ENCODE data around the gene ESPNL. TPM values are rescaled to one million over a fixed set of nuclear protein-coding genes. Genes with fewer than 3 reads are reported as not detected.

The ESPNL gene
- total and polyA plus RNA-seq, 9 donors: 0.75 to 3.6 (median 2.0) TPM

- DNase-seq: no peak
- H3K27me3 ChIP-seq (ENCODE audit: control insufficient read depth, insufficient read depth, low read length): no peaks in the 10 kb centered on the region
- H3K9me3 ChIP-seq (replicated peaks; ENCODE audit: control insufficient read depth, low read depth, low read length): no peaks in the 10 kb centered on the region
- no peaks in the 10 kb centered on the region for H3K4me1 ChIP-seq (ENCODE audit: control insufficient read depth, insufficient read depth, low read length)
- no peak overlapping the region for H3K27ac ChIP-seq (ENCODE audit: low read length)
- no peak overlapping the region for H3K4me3 ChIP-seq (ENCODE audit: low read length)
- no CpG with 5 or more reads among the region's 2 CpGs for WGBS (ENCODE audit: insufficient coverage)
- H3K36me3 ChIP-seq (ENCODE audit: control insufficient read depth, insufficient read depth, low read length): peaks cover 13% of the 10 kb centered on the region
Observed at GRCh38 chr2:238087211-238087610, 12.9 kb upstream of the ESPNL start.

- Histone ChIP-seq H3K27ac (ENCODE audit: low read length) (no peak overlapping the region), H3K4me1 (ENCODE audit: control insufficient read depth, insufficient read depth, low read length) (no peaks in the 10 kb centered on the region), H3K36me3 (ENCODE audit: control insufficient read depth, insufficient read depth, low read length) (peaks cover 4% of the 10 kb centered on the region), H3K4me3 (ENCODE audit: low read length) (no peak overlapping the region), H3K9me3 (replicated peaks; ENCODE audit: control insufficient read depth, low read depth, low read length) (no peaks in the 10 kb centered on the region), H3K27me3 (ENCODE audit: control insufficient read depth, insufficient read depth, low read length) (no peaks in the 10 kb centered on the region)
- no peak for DNase-seq
- no CpG with 5 or more reads among the region's 4 CpGs for WGBS (ENCODE audit: insufficient coverage)
Observed at GRCh38 chr2:238090887-238091286, 9.3 kb upstream of the ESPNL start.

- DNase-seq: no peak
- peaks cover 4% of the 10 kb centered on the region for H3K36me3 ChIP-seq (ENCODE audit: control insufficient read depth, insufficient read depth, low read length)
- 95% methylated on average over 9 of the region's 16 CpGs for WGBS (ENCODE audit: insufficient coverage)
- no peaks in the 10 kb centered on the region for H3K4me1 ChIP-seq (ENCODE audit: control insufficient read depth, insufficient read depth, low read length)
- no peak overlapping the region for H3K4me3 ChIP-seq (ENCODE audit: low read length)
- no peak overlapping the region for H3K27ac ChIP-seq (ENCODE audit: low read length)
- H3K9me3 ChIP-seq (replicated peaks; ENCODE audit: control insufficient read depth, low read depth, low read length): no peaks in the 10 kb centered on the region
- H3K27me3 ChIP-seq (ENCODE audit: control insufficient read depth, insufficient read depth, low read length): no peaks in the 10 kb centered on the region
Observed at GRCh38 chr2:238091436-238092060, 8.6 kb upstream of the ESPNL start.

GRCh38 chr2:238092486-238093035, 7.6 kb upstream of the ESPNL start:
- H3K9me3 ChIP-seq (replicated peaks; ENCODE audit: control insufficient read depth, low read depth, low read length): no peaks in the 10 kb centered on the region
- no peaks in the 10 kb centered on the region for H3K4me1 ChIP-seq (ENCODE audit: control insufficient read depth, insufficient read depth, low read length)
- no peak overlapping the region for H3K4me3 ChIP-seq (ENCODE audit: low read length)
- DNase-seq: no peak
- peaks cover 4% of the 10 kb centered on the region for H3K36me3 ChIP-seq (ENCODE audit: control insufficient read depth, insufficient read depth, low read length)
- H3K27me3 ChIP-seq (ENCODE audit: control insufficient read depth, insufficient read depth, low read length): no peaks in the 10 kb centered on the region
- WGBS (ENCODE audit: insufficient coverage): 86% methylated on average over 12 of the region's 12 CpGs
- H3K27ac ChIP-seq (ENCODE audit: low read length): no peak overlapping the region

GRCh38 chr2:238093181-238094140, 6.7 kb upstream of the ESPNL start:
- H3K27me3 ChIP-seq (ENCODE audit: control insufficient read depth, insufficient read depth, low read length): no peaks in the 10 kb centered on the region
- no peaks in the 10 kb centered on the region for H3K4me1 ChIP-seq (ENCODE audit: control insufficient read depth, insufficient read depth, low read length)
- no peak overlapping the region for H3K4me3 ChIP-seq (ENCODE audit: low read length)
- 86% methylated on average over 19 of the region's 26 CpGs for WGBS (ENCODE audit: insufficient coverage)
- DNase-seq: no peak
- H3K36me3 ChIP-seq (ENCODE audit: control insufficient read depth, insufficient read depth, low read length): peaks cover 4% of the 10 kb centered on the region
- no peaks in the 10 kb centered on the region for H3K9me3 ChIP-seq (replicated peaks; ENCODE audit: control insufficient read depth, low read depth, low read length)
- H3K27ac ChIP-seq (ENCODE audit: low read length): no peak overlapping the region

- WGBS (ENCODE audit: insufficient coverage): 84% methylated on average over 12 of the region's 17 CpGs
- Histone ChIP-seq H3K9me3 (replicated peaks; ENCODE audit: control insufficient read depth, low read depth, low read length) (no peaks in the 10 kb centered on the region), H3K27me3 (ENCODE audit: control insufficient read depth, insufficient read depth, low read length) (no peaks in the 10 kb centered on the region), H3K4me1 (ENCODE audit: control insufficient read depth, insufficient read depth, low read length) (peaks cover 4% of the 10 kb centered on the region), H3K27ac (ENCODE audit: low read length) (no peak overlapping the region), H3K36me3 (ENCODE audit: control insufficient read depth, insufficient read depth, low read length) (peaks cover 4% of the 10 kb centered on the region), H3K4me3 (ENCODE audit: low read length) (no peak overlapping the region)
- no peak for DNase-seq
Observed at GRCh38 chr2:238094438-238095022, 5.6 kb upstream of the ESPNL start.

GRCh38 chr2:238095143-238095542, 5.0 kb upstream of the ESPNL start:
- Histone ChIP-seq H3K27ac (ENCODE audit: low read length) (no peak overlapping the region), H3K36me3 (ENCODE audit: control insufficient read depth, insufficient read depth, low read length) (peaks cover 4% of the 10 kb centered on the region), H3K9me3 (replicated peaks; ENCODE audit: control insufficient read depth, low read depth, low read length) (no peaks in the 10 kb centered on the region), H3K4me1 (ENCODE audit: control insufficient read depth, insufficient read depth, low read length) (peaks cover 4% of the 10 kb centered on the region), H3K4me3 (ENCODE audit: low read length) (no peak overlapping the region), H3K27me3 (ENCODE audit: control insufficient read depth, insufficient read depth, low read length) (no peaks in the 10 kb centered on the region)
- WGBS (ENCODE audit: insufficient coverage): 92% methylated on average over 6 of the region's 7 CpGs
- DNase-seq: no peak

- no peaks in the 10 kb centered on the region for H3K9me3 ChIP-seq (replicated peaks; ENCODE audit: control insufficient read depth, low read depth, low read length)
- no peak overlapping the region for H3K4me3 ChIP-seq (ENCODE audit: low read length)
- 71% methylated on average over 21 of the region's 22 CpGs for WGBS (ENCODE audit: insufficient coverage)
- H3K4me1 ChIP-seq (ENCODE audit: control insufficient read depth, insufficient read depth, low read length): peaks cover 4% of the 10 kb centered on the region
- no peaks in the 10 kb centered on the region for H3K27me3 ChIP-seq (ENCODE audit: control insufficient read depth, insufficient read depth, low read length)
- H3K36me3 ChIP-seq (ENCODE audit: control insufficient read depth, insufficient read depth, low read length): peaks cover 4% of the 10 kb centered on the region
- H3K27ac ChIP-seq (ENCODE audit: low read length): no peak overlapping the region
- DNase-seq: no peak
Observed at GRCh38 chr2:238096311-238097011, 3.7 kb upstream of the ESPNL start.

- WGBS (ENCODE audit: insufficient coverage): 80% methylated on average over 19 of the region's 19 CpGs
- Histone ChIP-seq H3K27ac (ENCODE audit: low read length) (no peak overlapping the region), H3K9me3 (replicated peaks; ENCODE audit: control insufficient read depth, low read depth, low read length) (no peaks in the 10 kb centered on the region), H3K36me3 (ENCODE audit: control insufficient read depth, insufficient read depth, low read length) (peaks cover 4% of the 10 kb centered on the region), H3K4me1 (ENCODE audit: control insufficient read depth, insufficient read depth, low read length) (peaks cover 4% of the 10 kb centered on the region), H3K4me3 (ENCODE audit: low read length) (no peak overlapping the region), H3K27me3 (ENCODE audit: control insufficient read depth, insufficient read depth, low read length) (no peaks in the 10 kb centered on the region)
- no peak for DNase-seq
Observed at GRCh38 chr2:238097201-238097987, 2.7 kb upstream of the ESPNL start.
